Measurements from ENCODE around the gene TRMT1. TPM values are rescaled to one million over a fixed set of nuclear protein-coding genes. Genes with fewer than 3 reads are reported as not detected.

Gene TRMT1
- total and polyA plus RNA-seq, 2 of the 8 experiments (the other 6 are each of a cell fraction or from before 2014, with no cell fraction given): 77.4 to 99.3 TPM

DNA sequence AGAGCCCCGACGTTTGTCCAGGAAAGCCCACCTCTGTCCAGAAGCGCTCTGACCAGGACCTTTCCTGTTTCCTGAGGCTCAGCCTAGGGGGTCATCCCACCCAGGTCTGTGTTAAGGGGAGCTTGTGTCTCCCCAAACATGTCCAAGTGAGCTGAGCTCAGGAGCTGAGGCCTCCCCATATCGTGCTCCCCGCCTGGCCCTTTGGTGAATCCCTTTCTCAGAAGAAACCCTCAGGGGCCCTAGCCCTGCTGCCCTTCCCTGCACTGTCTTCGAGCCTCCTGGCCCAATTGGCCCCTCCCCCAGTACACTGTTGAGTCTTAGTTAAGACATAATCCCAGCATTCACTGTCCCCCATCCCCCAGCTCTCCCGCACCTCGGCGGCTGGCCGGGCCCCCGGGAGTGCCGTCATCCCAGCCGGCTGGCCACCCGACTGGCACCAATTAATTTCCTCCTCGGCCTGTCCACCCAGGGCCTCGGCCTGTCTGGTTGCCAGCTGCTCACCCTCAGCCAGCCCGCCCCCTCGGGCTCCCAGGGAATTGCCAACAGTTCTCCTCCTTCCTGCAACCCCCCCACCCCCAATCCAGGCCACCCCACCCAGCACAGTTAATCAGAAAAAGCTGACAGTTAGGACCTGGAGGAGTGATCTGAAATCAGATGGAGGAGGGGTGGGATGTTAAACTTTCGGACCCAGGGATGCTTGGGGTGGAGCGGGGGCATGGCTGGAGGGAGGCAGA lies 47.2 kb upstream of the TRMT1 start:
- peak overlapping the region; percentile 88 for H4K5ac ChIP-seq (ENCODE audit: insufficient read length, low read depth, low read length)
- H3K4me1 ChIP-seq (replicated peaks in 1 of 4; ENCODE audit: control insufficient read depth in 3 of 4, insufficient read depth in 4 of 4, low read length in 3 of 4): peaks cover 16 to 34% (median 20%) of the 10 kb centered on the region in 4 experiments
- CTCF ChIA-PET (ENCODE audit: partially characterized antibody): interaction anchor here (1.0 to 5.2 kb wide), 8 partner anchors 9 to 153 kb away, joined by 3 to 34 read pairs (median 4); no protein-coding TSS in a partner anchor
- peak; percentile 45 for TF ChIP-seq POLR2AphosphoS5 (IDR thresholded peaks at IDR 0.05; ENCODE audit: low read depth, low read length)
- no peak for TF ChIP-seq MAFK (IDR thresholded peaks at IDR 0.05; ENCODE audit: low read depth, low read length)
- peak; percentile 55; the same call in 1 of the 2 replicates for TF ChIP-seq TAF1 (IDR thresholded peaks at IDR 0.05; ENCODE audit: low read depth, low read length)

More for the DNA sequence above, 47.2 kb upstream of the TRMT1 start:
- no peak for FAIRE-seq
- H4K91ac ChIP-seq (replicated peaks; ENCODE audit: insufficient read length, low read length): peak overlapping the region; percentile 100
- no peak overlapping the region for H3K23ac ChIP-seq (ENCODE audit: insufficient read length)
- no peaks in the 10 kb centered on the region for H3K9me3 ChIP-seq (ENCODE audit: insufficient read depth in 2 of 2, low read depth in 1 of 2, low read length in 1 of 2)
- H3K27ac ChIP-seq (ENCODE audit: low read depth, low read length): peak overlapping the region; percentile 95
- no peaks in the 10 kb centered on the region for H3K36me3 ChIP-seq (ENCODE audit: control insufficient read depth in 2 of 4, insufficient read depth in 4 of 4, low read length in 3 of 4)
- H3K79me2 ChIP-seq (ENCODE audit: control insufficient read depth in 1 of 2, insufficient read depth in 2 of 2, low read length in 2 of 2): no peaks in the 10 kb centered on the region
- POLR2A ChIA-PET (ENCODE audit: partially characterized antibody): interaction anchor here (0.5 to 12.0 kb wide), 34 partner anchors 10 to 343 kb away, joined by 3 to 530 read pairs (median 4); partner anchors contain the start of genes IER2, NACC1, STX10 and TRMT1
- no peaks in the 10 kb centered on the region; the same call in 1 of the 2 replicates for H3K79me1 ChIP-seq (ENCODE audit: low read depth, low read length)
- peaks cover 13% of the 10 kb centered on the region; the same call in 1 of the 2 replicates for H3K23me2 ChIP-seq (ENCODE audit: low read depth, low read length)
- no peaks in the 10 kb centered on the region for H3K27me3 ChIP-seq (replicated peaks in 1 of 4; ENCODE audit: control insufficient read depth in 3 of 4, extremely low read depth in 1 of 4, insufficient read depth in 3 of 4, low read length in 3 of 4)
- peak overlapping the region; percentile 75 for H3K56ac ChIP-seq (replicated peaks; ENCODE audit: insufficient read length, low read depth, low read length)
- peak overlapping the region; percentile 99 for H2BK12ac ChIP-seq (ENCODE audit: low read depth, low read length)
- H3K4ac ChIP-seq (replicated peaks; ENCODE audit: insufficient read length, low read depth, low read length): peak overlapping the region; percentile 100
- H3K14ac ChIP-seq (ENCODE audit: insufficient read length): peak overlapping the region; percentile 8
- H2BK120ac ChIP-seq (replicated peaks; ENCODE audit: low read depth, low read length): peak overlapping the region; percentile 91
- peak overlapping the region; percentile 90 for H2BK20ac ChIP-seq (ENCODE audit: low read length)
- peak overlapping the region; percentile 68; the same call in 1 of the 2 replicates for H4K8ac ChIP-seq (ENCODE audit: extremely low read depth, insufficient read depth, low read length)
- H2AFZ ChIP-seq (ENCODE audit: low read length): no peak overlapping the region
- H2AK5ac ChIP-seq (ENCODE audit: low read depth, low read length): peak overlapping the region; percentile 66; the same call in 1 of the 2 replicates
- peak overlapping the region; percentile 14 to 74 (median 54) for H3K9ac ChIP-seq (replicated peaks in 1 of 4; ENCODE audit: extremely low read depth in 1 of 4, low read depth in 3 of 4, low read length in 3 of 4)
- peak overlapping the region; percentile 99 for H3K18ac ChIP-seq (ENCODE audit: extremely low read depth, low read length)
- peak overlapping the region; percentile 99 for H2BK5ac ChIP-seq (ENCODE audit: low read depth, low read length)
- peak overlapping the region; percentile 82 to 95 for H3K4me2 ChIP-seq (ENCODE audit: insufficient read depth in 1 of 2, low read depth in 2 of 2, low read length in 2 of 2)
- DNase-seq (ENCODE audit: low read depth in 1 of 2, low spot score in 2 of 2): peak in 1 of 2 experiments; percentile 86
- peak overlapping the region; percentile 7 to 62 (median 46) for H3K4me3 ChIP-seq (ENCODE audit: extremely low read depth in 1 of 4, insufficient read depth in 2 of 4, low read depth in 3 of 4, low read length in 4 of 4)
- WGBS, 2 experiments (ENCODE audit: extremely low coverage in 1 of 2, insufficient coverage in 1 of 2, insufficient read length in 1 of 2, insufficient replicate concordance in 2 of 2, low coverage in 1 of 2, low lambda C conversion rate in 2 of 2, missing lambda C conversion rate in 1 of 2): 0% methylated on average over 20 of the region's 20 CpGs; no CpG with 5 or more reads in 1 of the 2 experiments
- H4K20me1 ChIP-seq (replicated peaks in 1 of 2; ENCODE audit: control insufficient read depth in 1 of 2, insufficient read depth in 2 of 2, low read length in 2 of 2): no peaks in the 10 kb centered on the region
- H2BK15ac ChIP-seq (ENCODE audit: low read length): no peak overlapping the region

Measured in H1 (cell line).